Lower lobe of right lung (tissue), 2 donors: ENCODE measurements around the gene SLC7A1. TPM values are rescaled to one million over a fixed set of nuclear protein-coding genes. Genes with fewer than 3 reads are reported as not detected.

Source experiments
- ATAC-seq, 2 donors: fragments of 200-7000 bp; cut with Tn5 transposase; one replicate each; pipeline ENCODE4 v1.9.1; 2020 to 2022; ENCODE audit warnings: mild to moderate bottlenecking in 2 of 2, moderate library complexity in 2 of 2
- DNase-seq: peaks from one replicate; pipeline ENCODE4 v3.0.0-alpha.2; 2020
- H3K27ac ChIP-seq: fragments of 200-600 bp; one replicate; pipeline ENCODE4 v1.8.0; 2022
- H3K27me3 ChIP-seq: fragments of 200-600 bp; one replicate; pipeline ENCODE4 v1.8.0; 2022; ENCODE audit warnings: low read depth
- H3K36me3 ChIP-seq: fragments of 200-600 bp; one replicate; pipeline ENCODE4 v1.8.0; 2022; ENCODE audit warnings: mild to moderate bottlenecking
- H3K4me1 ChIP-seq: fragments of 200-600 bp; one replicate; pipeline ENCODE4 v1.8.0; 2022
- H3K4me3 ChIP-seq: fragments of 200-600 bp; one replicate; pipeline ENCODE4 v1.8.0; 2022; ENCODE audit warnings: mild to moderate bottlenecking
- H3K9me3 ChIP-seq: fragments of 200-600 bp; one replicate; pipeline ENCODE4 v1.8.0; 2022
- intact Hi-C: fragments of 100-400 bp; cut with DNase I; formaldehyde crosslinking; loops from one replicate; pipeline ENCODE4 v1.11.0; 2022
- total RNA-seq: library from RNA; stranded (reverse); fragmentation: NEBNext Ultra II Directional; extraction: Animal tissue kit (Norgen Biotek cat#: 25700); gene quantifications from one replicate; pipeline ENCODE4 v1.2.1, GENCODE V29; 2021
- TF ChIP-seq, protein P1 (sequence below): fragments of 200-600 bp; IDR thresholded peaks from one replicate; pipeline ENCODE4 v1.8.0; 2022; ENCODE audit warnings: antibody characterized with exemption, mild to moderate bottlenecking
- donor health status: DM: no; HTN: yes; CAD: no; lungs with severe emphysema.

Gene SLC7A1
- total RNA-seq, 1 donor from 2014 or later = 19.2 TPM

DNA sequence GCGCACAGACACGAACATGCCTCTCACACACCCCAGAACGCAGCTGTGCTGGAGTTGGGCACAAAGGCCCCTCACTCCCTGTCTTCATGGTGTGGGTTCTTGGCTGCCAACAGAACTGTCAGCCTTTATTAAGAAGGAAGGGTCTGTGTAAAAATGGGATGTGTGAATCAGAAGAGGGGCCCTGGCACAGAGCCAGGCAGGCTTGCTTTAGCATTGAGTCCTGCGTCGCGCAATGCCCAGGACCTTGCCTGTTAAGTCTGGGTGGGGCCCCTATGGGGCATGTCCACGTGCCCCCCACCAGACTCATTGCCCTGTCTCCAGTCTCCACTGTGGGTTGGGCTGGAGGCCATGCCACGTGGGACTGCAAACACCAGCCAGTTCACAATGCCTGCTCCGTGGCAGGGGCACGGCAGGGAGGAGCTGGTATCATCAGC lies 84.8 kb downstream of the SLC7A1 start:
- Histone ChIP-seq H3K9me3 (no peaks in the 10 kb centered on the region), H3K27me3 (no peaks in the 10 kb centered on the region), H3K36me3 (peaks cover 18% of the 10 kb centered on the region), H3K27ac (no peak overlapping the region), H3K4me3 (no peak overlapping the region), H3K4me1 (no peaks in the 10 kb centered on the region)
- TF ChIP-seq, protein P1, sequence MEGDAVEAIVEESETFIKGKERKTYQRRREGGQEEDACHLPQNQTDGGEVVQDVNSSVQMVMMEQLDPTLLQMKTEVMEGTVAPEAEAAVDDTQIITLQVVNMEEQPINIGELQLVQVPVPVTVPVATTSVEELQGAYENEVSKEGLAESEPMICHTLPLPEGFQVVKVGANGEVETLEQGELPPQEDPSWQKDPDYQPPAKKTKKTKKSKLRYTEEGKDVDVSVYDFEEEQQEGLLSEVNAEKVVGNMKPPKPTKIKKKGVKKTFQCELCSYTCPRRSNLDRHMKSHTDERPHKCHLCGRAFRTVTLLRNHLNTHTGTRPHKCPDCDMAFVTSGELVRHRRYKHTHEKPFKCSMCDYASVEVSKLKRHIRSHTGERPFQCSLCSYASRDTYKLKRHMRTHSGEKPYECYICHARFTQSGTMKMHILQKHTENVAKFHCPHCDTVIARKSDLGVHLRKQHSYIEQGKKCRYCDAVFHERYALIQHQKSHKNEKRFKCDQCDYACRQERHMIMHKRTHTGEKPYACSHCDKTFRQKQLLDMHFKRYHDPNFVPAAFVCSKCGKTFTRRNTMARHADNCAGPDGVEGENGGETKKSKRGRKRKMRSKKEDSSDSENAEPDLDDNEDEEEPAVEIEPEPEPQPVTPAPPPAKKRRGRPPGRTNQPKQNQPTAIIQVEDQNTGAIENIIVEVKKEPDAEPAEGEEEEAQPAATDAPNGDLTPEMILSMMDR = no peak
- intact Hi-C loops = no loop called here
- DNase-seq (no peak), ATAC-seq (no peak)

DNA sequence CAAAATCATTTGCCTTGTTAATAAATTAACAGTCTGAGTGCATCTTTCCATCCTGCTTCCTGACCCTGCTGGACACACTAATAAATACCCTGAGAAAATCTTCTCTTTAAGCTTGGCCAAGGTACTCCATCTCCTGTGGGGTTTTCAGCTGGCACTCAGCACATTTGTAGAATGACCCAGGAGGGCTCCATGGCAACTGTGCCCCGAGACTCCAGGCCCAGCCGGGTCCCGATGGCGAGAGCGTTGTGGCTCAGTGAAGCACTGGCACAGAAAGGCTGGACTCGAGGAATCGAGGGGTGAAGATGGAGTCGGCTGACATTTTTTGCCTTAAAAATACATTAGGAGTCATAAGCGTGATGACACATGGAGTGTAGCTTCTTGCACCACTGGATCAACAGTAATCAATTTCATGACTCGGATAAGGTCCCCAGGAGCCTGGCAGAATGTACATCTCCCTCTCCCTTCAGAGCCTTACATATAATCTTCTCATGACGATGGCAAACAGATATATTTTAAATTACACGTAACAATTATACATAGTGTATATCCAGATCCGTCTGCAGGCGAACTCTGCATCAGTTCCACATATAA lies 85.4 kb downstream of the SLC7A1 start:
- DNase-seq (no peak), ATAC-seq (no peak)
- Histone ChIP-seq H3K4me1 (no peaks in the 10 kb centered on the region), H3K36me3 (peaks cover 13% of the 10 kb centered on the region), H3K27me3 (no peaks in the 10 kb centered on the region), H3K27ac (no peak overlapping the region), H3K9me3 (no peaks in the 10 kb centered on the region), H3K4me3 (no peak overlapping the region)
- intact Hi-C loops = no loop called here
- TF ChIP-seq, protein P1 = no peak

DNA sequence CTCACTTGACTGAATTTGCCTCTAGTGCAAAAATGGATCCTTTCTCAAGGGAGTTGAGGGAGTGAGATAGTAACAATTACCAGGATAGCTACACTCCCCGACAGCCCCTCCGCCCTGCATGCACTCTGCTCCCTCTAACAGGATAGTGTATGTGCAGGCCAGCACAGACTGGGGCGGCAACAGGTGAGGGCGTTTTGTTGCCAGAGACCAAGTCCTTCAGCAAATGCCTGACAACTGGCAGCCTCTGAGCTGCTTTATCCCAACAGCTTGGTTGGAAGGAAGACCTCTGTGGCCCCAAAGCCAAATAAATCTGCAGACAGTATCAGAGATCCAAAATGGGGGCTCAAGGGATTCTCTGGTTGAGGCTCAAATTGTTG lies 86.6 kb downstream of the SLC7A1 start:
- Histone ChIP-seq H3K27ac (no peak overlapping the region), H3K4me3 (no peak overlapping the region), H3K36me3 (peaks cover 2% of the 10 kb centered on the region), H3K27me3 (no peaks in the 10 kb centered on the region), H3K4me1 (no peaks in the 10 kb centered on the region), H3K9me3 (no peaks in the 10 kb centered on the region)
- ATAC-seq (no peak), DNase-seq (no peak)
- TF ChIP-seq, protein P1 = no peak
- intact Hi-C loops = no loop called here

DNA sequence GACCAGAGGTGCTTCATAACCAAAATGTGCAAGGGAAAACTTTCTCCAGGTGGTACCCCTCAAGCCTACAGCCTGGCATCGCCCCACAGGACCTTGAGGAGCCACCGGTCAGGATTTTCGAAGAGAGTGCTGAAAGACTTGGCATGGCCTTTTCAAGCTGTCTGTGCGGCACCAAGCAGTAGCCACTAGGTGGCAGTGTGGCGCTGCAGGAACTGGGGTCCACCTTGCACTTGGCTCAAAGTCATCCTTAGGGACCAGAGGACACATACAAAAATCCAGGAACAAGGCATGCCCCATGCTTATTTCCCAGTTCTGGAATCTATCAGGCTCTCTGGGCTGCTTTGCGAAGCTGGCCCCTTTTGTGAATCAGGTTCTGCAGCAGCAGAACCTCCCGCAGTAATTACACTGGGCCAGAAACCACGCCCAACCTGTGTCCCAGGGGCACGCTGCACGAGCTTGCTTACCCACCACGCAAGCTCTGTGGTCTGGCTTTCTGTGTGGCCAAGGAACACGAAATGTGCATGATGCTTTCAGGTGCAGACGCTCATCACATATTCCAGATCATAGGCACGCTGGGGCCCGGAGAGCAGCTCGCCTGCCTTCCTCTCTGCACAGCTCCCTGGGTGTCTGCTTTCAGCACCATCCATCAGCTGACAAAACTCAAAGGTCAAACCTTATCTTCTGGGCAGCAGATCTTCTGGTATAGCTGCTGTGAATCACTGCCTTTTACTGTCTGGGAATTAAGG lies 87.2 kb downstream of the SLC7A1 start:
- Histone ChIP-seq H3K4me1 (no peaks in the 10 kb centered on the region), H3K9me3 (no peaks in the 10 kb centered on the region), H3K36me3 (no peaks in the 10 kb centered on the region), H3K27me3 (no peaks in the 10 kb centered on the region), H3K4me3 (no peak overlapping the region), H3K27ac (no peak overlapping the region)
- peak; percentile 83 for DNase-seq
- ATAC-seq = peak; percentile 83 to 89
- intact Hi-C loops = no loop called here
- TF ChIP-seq, protein P1 = peak; percentile 98

DNA sequence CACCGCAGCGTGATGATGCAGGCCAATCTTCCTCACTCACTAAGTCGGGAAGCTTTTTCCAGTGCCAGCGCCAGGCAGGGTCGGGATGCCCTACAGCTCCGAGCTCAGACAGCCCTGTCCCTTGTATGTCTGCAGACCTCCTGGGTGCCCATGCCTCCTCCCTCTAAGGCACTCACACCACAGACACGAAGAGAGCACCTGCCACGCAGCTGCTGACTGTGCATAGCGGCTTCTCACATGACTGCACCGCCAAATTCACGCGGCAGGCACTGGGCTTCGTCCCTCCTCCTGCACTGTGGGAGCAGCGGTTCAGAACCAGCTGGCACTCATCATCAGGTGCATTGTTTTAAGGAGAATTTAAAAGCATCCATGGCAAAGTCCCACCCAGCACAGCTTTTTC lies 88.1 kb downstream of the SLC7A1 start:
- Histone ChIP-seq H3K27me3 (no peaks in the 10 kb centered on the region), H3K36me3 (no peaks in the 10 kb centered on the region), H3K27ac (no peak overlapping the region), H3K4me3 (no peak overlapping the region), H3K9me3 (no peaks in the 10 kb centered on the region), H3K4me1 (no peaks in the 10 kb centered on the region)
- ATAC-seq (no peak), DNase-seq (no peak)
- intact Hi-C loops = no loop called here
- TF ChIP-seq, protein P1 = no peak
